Endothelial cell of umbilical vein (primary cell): ENCODE results near the gene LRRC59. TPM values are rescaled to one million over a fixed set of nuclear protein-coding genes. Genes with fewer than 3 reads are reported as not detected.

Experiments used
- BruUV-seq: library from RNA; stranded (reverse); fragments of 400-500 nt; replicated peaks from 2 replicates; lab custom pipeline; 2021; lab: Mats Ljungman, UMichigan
- CTCF ChIA-PET: fragments of 300-600, 350-600 bp; sonication (Branson Sonifier 250); formaldehyde crosslinking; loops from one replicate; lab custom pipeline; 2021; ENCODE audit warnings: antibody characterized with exemption, inconsistent platforms; lab: Charles Lee
- POLR2A ChIA-PET: fragments of 300-600, 350-600 bp; sonication (Branson Sonifier 250); formaldehyde crosslinking; loops from one replicate; lab custom pipeline; 2021; ENCODE audit warnings: antibody characterized with exemption, inconsistent platforms; lab: Charles Lee
- DNase-seq: peaks from one replicate; pipeline ENCODE4 v3.0.0-alpha.2; 2011; ENCODE audit warnings: low read depth, low spot score
- FAIRE-seq: peaks from 2 replicates; lab custom pipeline; 2011; peaks lifted over from hg19 to GRCh38; lab: Jason Lieb, UNC
- H2AFZ ChIP-seq: 2 replicates; pipeline ENCODE4 v1.6.0; 2012; ENCODE audit warnings: low read depth, low read length, control low read depth, inconsistent platforms
- H3K27ac ChIP-seq: 2 replicates; pipeline ENCODE4 v1.5.1; 2011; ENCODE audit warnings: low read depth, mild to moderate bottlenecking, control low read depth, low read length, moderate library complexity; ENCODE audit not compliant: insufficient read depth
- H3K27me3 ChIP-seq, 2 experiments: 2 replicates each; pipeline versions ENCODE4 v1.6.0 to v1.6.1; 2011; ENCODE audit warnings: low read length in 2 of 2, mixed read lengths in 1 of 2; ENCODE audit not compliant: control insufficient read depth in 2 of 2, insufficient read depth in 2 of 2
- H3K36me3 ChIP-seq, 2 experiments: 2 replicates in 1 of 2; 3 replicates in 1 of 2; pipeline ENCODE4 v1.5.1; 2011; ENCODE audit warnings: low read length in 2 of 2, mild to moderate bottlenecking in 1 of 2, moderate library complexity in 1 of 2; ENCODE audit not compliant: control insufficient read depth in 2 of 2, insufficient read depth in 2 of 2; ENCODE audit errors: extremely low read depth in 1 of 2
- H3K4me1 ChIP-seq: 3 replicates; pipeline ENCODE4 v1.5.1; 2011; ENCODE audit warnings: mild to moderate bottlenecking, low read length; ENCODE audit not compliant: control insufficient read depth, insufficient read depth; ENCODE audit errors: extremely low read depth
- H3K4me2 ChIP-seq: 2 replicates; pipeline ENCODE4 v1.6.1; 2011; ENCODE audit warnings: low read length, control low read depth, mixed read lengths; ENCODE audit not compliant: insufficient read depth
- H3K4me3 ChIP-seq, 3 experiments: fragments of 200-600 bp in 1 of 3; sonication (generic), shearing (Covaris generic) in 1 of 3; replicated peaks in 1 of 3; 2 replicates each; pipeline ENCODE4 v1.5.1; 2011 to 2016; ENCODE audit warnings: control low read depth in 3 of 3, low read length in 3 of 3, mild to moderate bottlenecking in 2 of 3, inconsistent platforms in 1 of 3, low read depth in 1 of 3, moderate library complexity in 1 of 3; ENCODE audit not compliant: insufficient read depth in 1 of 3
- H3K79me2 ChIP-seq: 2 replicates; pipeline ENCODE4 v1.6.0; 2012; ENCODE audit warnings: low read length, inconsistent platforms; ENCODE audit not compliant: control insufficient read depth, insufficient read depth
- H3K9ac ChIP-seq: replicated peaks from 2 replicates; pipeline ENCODE3; 2011; ENCODE audit warnings: low read length, control low read depth; ENCODE audit not compliant: insufficient read depth; ENCODE audit errors: extremely low read depth
- H3K9me1 ChIP-seq: replicated peaks from 3 replicates; pipeline ENCODE4 v1.6.0; 2011; ENCODE audit warnings: mild to moderate bottlenecking, low read length; ENCODE audit not compliant: control insufficient read depth, insufficient read depth; ENCODE audit errors: extremely low read depth
- H3K9me3 ChIP-seq: replicated peaks from 2 replicates; pipeline ENCODE4 v1.5.1; 2012; ENCODE audit warnings: low read length, inconsistent platforms; ENCODE audit not compliant: control insufficient read depth, insufficient read depth
- H4K20me1 ChIP-seq: replicated peaks from 2 replicates; pipeline ENCODE3; 2011; ENCODE audit warnings: mild to moderate bottlenecking, low read length; ENCODE audit not compliant: control insufficient read depth, insufficient read depth; ENCODE audit errors: extremely low read depth
- CTCF ChIP-seq, 2 donors: IDR thresholded peaks; 1 replicate in 1 of 2; 2 replicates in 1 of 2; pipeline ENCODE4 v1.5.1; 2011; ENCODE audit warnings: low read length in 2 of 2, mild to moderate bottlenecking in 2 of 2, moderate library complexity in 2 of 2, control low read depth in 1 of 2, inconsistent platforms in 1 of 2, low read depth in 1 of 2; ENCODE audit not compliant: insufficient read depth in 1 of 2; ENCODE audit errors: extremely low read depth in 1 of 2
- EZH2 ChIP-seq: IDR thresholded peaks from 2 replicates; pipeline ENCODE4 v1.6.1; 2012; ENCODE audit warnings: borderline replicate concordance, low read depth, mild to moderate bottlenecking, moderate library complexity, low read length, inconsistent platforms; ENCODE audit not compliant: severe bottlenecking
- FOS ChIP-seq: IDR thresholded peaks from 2 replicates; pipeline ENCODE4 v1.6.1; 2011; ENCODE audit warnings: mild to moderate bottlenecking, low read length, moderate library complexity, borderline replicate concordance; ENCODE audit not compliant: insufficient read depth
- GATA2 ChIP-seq: IDR thresholded peaks from 2 replicates; pipeline ENCODE4 v1.7.0; 2011; ENCODE audit warnings: low read depth, mild to moderate bottlenecking, moderate library complexity, mixed read lengths, low read length; ENCODE audit not compliant: insufficient read length, insufficient read depth
- JUN ChIP-seq: IDR thresholded peaks from 2 replicates; pipeline ENCODE4 v1.6.1; 2011; ENCODE audit warnings: borderline replicate concordance, low read depth; ENCODE audit not compliant: insufficient read length, insufficient read depth
- MAX ChIP-seq: IDR thresholded peaks from 2 replicates; pipeline ENCODE4 v1.6.1; 2011; ENCODE audit not compliant: insufficient read depth, insufficient read length
- MYC ChIP-seq: IDR thresholded peaks from one replicate; pipeline ENCODE4 v1.6.1; 2011; ENCODE audit warnings: mild to moderate bottlenecking, low read depth, low read length
- POLR2A ChIP-seq: IDR thresholded peaks from 2 replicates; pipeline ENCODE4 v1.6.1; 2012; ENCODE audit warnings: low read depth, mild to moderate bottlenecking, control low read depth, low read length
- POLR2AphosphoS5 ChIP-seq: IDR thresholded peaks from 2 replicates; pipeline ENCODE4 v1.6.1; 2012; ENCODE audit warnings: low read depth, mild to moderate bottlenecking, control low read depth, low read length, moderate library complexity; ENCODE audit not compliant: insufficient read depth
- dilution Hi-C: fragments of 300-500 bp; cut with MboI; formaldehyde crosslinking; loops from one replicate; pipeline ENCODE4 v1.15.0; 2019; ENCODE audit warnings: low sequenced_read_pairs; ENCODE audit not compliant: extremely low pct_ligation_motif_present
- intact Hi-C: fragments of 100-400 bp; cut with micrococcal nuclease; formaldehyde crosslinking; loops from one replicate; pipeline ENCODE4 v1.10.0; 2022
- polyA plus RNA-seq, 4 experiments: library from polyadenylated mRNA; depleted of rRNA in 3 of 4; stranded (reverse) in 3 of 4; unstranded in 1 of 4; fragments of >200 nt; gene quantifications; 2 replicates each; pipeline versions ENCODE4 v1.2.1 to v1.2.3, GENCODE V29; 2011 to 2012; ENCODE audit warnings: missing spikeins in 1 of 4
- total RNA-seq: library from RNA; stranded (reverse); gene quantifications from 2 replicates; pipeline ENCODE4 v1.2.3, GENCODE V29; 2021

Gene LRRC59
- total and polyA plus RNA-seq, 2 donors (not counting 3 experiments of a cell fraction or from before 2014, with no cell fraction given): 93.9 to 183 TPM

DNA sequence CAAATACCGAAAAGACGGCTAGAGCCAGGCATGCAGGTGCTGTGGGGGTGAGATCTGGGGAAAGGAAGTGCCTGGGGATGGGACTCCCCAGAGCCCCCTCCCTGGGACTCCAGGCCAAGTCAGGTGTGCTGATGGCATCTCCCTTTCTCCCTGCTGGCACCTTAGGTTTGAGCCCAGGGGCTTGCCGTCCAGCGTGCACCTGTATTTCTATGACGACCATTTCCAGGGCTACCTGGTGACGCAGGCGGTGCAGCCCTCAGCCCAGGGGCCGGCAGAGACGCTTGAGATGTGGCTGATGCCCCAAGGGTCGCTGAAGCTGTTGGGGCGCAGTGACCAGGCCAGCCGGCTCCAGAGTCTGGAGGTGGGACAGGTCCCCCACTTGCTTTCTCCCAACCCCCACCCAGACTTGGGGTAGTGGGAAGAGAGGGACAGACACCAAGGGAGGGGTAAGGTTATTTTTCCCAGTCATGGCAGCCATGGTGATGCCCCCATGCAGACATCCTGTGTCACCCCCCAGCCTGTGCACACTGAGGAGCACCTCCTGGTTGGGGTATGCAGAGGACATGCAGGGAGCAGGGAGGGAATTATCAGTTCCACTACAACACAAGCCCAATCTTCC lies 40.3 kb downstream of the LRRC59 start:
- dilution Hi-C loops (no loop called here), intact Hi-C loops (no loop called here)
- Histone ChIP-seq H3K9me3 (no peaks in the 10 kb centered on the region), H3K9me1 (no peaks in the 10 kb centered on the region), H3K4me2 (no peak overlapping the region), H3K27me3 (no peaks in the 10 kb centered on the region), H3K4me3 (no peak overlapping the region), H3K9ac (no peak overlapping the region), H3K36me3 (peaks cover 3 to 39% of the 10 kb centered on the region in 2 experiments), H3K27ac (no peak overlapping the region), H2AFZ (no peak overlapping the region), H4K20me1 (no peaks in the 10 kb centered on the region), H3K79me2 (no peaks in the 10 kb centered on the region), H3K4me1 (no peaks in the 10 kb centered on the region)
- DNase-seq (no peak), FAIRE-seq (no peak)
- TF ChIP-seq MAX (no peak), FOS (no peak), JUN (no peak), EZH2 (no peak), POLR2AphosphoS5 (no peak), CTCF (IDR thresholded peaks at IDR 0.05; ENCODE audit: extremely low read depth in 1 of 2, insufficient read depth in 1 of 2, low read depth in 1 of 2, low read length in 2 of 2) (no peak), MYC (no peak), POLR2A (no peak), GATA2 (no peak)
- ChIA-PET POLR2A (no interaction called here), CTCF (no interaction called here)
- no TSS peak for BruUV-seq
